CD1c-positive myeloid dendritic cell (primary cell): Measurements from ENCODE around the gene WDR48.
"Not testable (repeated sequence)": the region's sequence is repeated elsewhere in the genome, so short reads cannot be mapped to it uniquely, and the experiment has no call there.

Experiments
- DNase-seq: peaks from one replicate; pipeline ENCODE4 v3.0.0-alpha.2; 2016; ENCODE audit errors: extremely low spot score

The WDR48 gene

DNA sequence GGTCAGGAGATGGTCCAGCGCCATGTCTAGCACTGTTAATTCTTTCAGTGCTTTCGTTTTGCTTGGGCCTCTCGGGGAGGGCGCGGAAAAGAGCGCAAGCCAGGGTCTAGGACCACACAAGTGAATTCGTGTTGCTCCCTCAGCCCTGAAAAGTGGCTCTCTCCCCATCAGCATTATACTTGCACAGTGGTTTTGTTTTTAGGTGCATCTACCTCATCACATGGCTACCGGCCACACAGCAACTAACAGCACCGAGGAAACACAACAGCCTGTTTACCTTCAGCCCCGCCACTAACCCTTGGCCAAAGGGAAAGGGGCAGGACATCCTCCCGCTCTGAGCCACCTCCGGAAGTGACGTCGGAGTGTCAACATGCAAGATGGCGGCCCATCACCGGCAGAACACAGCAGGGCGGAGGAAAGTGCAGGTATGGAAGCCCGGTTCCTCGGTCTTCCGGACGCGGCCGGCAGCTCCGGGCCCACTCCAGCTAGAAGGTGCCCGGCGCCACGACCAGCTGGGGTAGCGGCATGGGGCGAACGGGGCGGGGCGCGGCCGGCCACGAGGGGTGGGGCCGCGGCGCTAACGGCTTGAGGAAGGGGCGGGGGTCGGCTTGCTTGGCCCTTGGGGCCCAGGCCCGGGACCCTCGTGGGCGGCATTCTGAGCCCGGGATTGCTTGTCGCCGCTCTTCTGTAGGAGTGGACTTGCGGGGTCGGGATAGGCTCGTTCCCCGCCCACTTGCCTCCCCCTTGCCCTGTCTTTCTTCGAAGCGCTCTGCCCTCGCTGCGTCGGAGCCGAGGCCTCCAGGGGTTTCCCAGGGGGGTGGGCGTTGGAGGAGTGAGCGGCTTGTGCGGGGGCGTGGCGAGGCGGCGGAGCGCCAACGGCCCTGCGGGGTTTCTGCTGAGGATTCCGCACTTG lies at the start of gene WDR48, which contains the start of gene SCN11A:
WDR48 (plus strand) TSS at position 368 of the 913 bp plus-strand sequence; CDS start at position 378, 10 bp downstream.
SCN11A (minus strand) TSS at position 296 of the 913 bp plus-strand sequence. CDS start 101,582 bp downstream, outside the sequence.
- DNase-seq = peak; percentile 94

DNA sequence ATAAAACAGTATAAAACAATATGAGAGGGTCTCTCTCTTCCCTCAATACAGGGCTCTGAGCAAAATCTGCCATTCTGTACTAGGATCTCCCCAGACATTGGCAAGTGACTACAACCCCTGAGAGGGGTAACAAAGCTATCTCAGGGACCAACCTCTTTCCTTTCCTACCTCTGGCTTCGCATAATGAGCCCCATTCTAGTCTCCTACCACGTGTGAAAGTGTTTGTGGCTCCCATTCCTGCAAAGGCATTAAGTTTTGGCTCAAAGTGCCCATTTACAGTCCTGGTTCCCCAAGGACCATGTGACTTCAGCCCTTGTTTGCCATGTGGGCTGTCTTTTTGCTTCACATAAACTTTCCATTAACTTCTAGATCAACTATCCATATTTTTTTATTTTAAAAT lies 46.5 kb upstream of the WDR48 start:
- DNase-seq = no peak

DNA sequence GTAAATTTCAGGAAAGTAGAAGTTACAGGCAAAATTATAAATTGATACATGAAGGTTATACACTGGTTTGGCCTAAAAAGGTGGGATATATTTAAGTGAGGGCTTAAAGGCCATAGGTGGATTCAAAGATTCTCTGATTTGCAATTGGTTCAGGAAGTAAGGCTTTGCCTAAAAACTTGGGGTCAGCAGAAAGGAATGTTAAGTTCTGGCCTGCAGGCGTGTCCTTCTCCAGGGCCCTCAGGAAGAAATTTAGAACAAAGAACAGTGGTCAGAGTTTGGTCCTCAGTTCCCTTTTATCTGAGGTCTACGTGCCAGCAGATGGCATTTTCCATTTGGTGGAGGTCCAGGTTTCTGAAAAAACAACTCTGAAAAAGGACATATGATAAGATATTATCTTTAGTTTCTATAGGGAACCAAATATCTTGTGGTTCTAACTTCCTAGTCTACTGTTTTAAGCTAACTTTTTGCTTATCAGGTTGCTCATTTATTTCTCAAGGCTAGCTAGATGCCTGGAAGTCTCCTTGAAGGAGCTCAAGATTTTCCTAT lies 40.6 kb upstream of the WDR48 start:
- peak; percentile 22 for DNase-seq

DNA sequence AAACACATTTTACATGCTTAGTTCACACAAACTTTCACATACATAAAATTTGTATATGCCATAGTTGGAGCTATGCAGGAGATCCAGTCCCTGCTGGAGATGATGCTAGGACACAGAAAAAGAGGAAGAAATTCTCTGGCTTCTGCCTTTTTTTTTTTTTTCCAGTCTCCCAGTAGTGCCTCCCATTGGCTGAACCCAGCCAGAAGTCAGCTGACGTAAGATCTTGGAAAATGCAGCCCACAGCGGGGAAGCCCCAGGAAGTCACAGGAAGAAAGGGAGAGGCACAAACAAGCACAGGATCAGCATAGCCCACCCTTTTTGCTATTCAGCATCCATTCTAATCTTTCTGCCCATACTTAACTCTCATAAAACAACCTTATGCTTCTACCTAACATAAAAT lies 38.5 kb upstream of the WDR48 start:
- DNase-seq = peak; percentile 11

DNA sequence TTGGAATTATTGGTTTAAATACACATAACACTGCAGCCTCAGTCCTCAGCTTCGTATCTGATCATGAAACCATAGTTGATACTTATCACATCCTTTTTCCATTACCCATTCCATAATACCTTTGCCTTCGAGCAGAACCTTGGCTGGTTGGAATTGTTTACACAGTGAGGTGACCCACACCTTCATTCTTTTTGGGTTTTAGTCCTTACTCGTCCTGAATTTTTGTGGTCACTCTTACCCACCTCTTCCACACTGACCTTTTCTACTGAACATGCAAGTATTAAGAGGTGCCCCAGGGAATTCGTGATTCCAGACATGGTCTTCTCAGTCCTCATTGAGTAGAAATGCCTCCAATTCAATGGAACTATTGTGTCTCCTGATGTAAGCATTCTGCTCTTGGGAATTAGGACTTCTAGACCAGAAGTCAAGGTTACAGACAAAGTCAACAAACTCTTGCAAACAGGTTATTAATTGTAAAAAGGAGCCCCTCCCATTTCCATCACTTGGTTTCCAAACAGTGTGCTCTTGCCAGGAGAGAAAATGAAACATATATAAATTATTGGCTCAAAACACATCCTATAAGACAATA lies 37.8 kb upstream of the WDR48 start:
- no peak for DNase-seq

DNA sequence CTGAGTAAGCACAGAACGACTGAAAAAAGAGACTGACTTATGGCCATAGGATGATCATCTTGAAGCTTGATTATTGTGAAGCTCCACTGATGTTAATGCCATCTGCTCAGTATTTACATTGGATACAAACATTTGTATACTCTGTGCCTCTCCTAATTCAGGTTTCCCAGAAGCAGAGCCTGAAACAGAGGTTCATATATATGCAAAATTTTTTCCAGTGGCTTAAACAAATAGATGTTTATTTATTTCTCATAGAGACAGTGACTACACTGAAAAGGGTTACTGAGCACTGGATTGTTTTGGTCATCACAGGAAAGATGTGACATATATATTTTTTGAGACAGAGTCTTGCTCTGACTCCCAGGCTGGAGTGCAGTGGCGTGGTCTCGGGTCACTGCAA lies 36.4 kb upstream of the WDR48 start:
- DNase-seq = no peak

DNA sequence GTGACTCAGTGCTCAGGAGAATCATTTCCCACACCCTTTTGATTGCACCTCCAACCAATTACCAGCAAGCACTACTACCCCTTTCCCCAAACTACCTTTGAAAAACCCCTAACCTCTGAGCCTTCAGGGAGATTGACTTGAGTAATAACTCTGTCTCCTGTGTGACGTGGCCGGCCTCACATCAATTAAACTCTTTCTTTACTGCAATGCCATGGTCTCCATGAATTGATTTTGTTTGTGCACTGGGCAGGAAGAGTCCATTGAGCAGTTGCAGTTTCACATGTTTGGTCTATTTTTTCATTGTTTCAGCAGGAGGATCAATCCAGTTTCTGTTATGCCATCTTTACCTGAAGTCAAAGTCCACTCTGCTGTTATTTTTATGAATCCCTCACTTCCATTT lies 32.5 kb upstream of the WDR48 start:
- no peak for DNase-seq

DNA sequence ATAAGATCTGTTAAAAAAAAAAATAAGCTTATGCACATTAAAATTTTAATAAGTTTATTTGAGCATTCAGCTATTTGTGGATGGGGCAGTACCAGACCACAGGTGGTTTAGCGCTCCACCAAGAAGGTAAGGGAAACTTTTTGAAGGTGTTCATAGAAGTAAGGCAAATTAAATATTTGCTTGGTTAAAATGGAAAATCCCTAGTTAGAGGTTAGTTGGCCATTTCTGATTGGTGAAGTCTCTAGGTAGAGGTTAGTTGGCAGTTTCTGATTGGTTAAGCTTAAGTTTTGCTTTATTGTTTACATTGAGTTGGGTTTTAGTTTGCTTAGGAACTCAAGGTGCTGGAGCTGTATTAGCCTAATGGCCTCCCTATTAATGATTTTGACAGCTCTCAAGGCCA lies 30.8 kb upstream of the WDR48 start:
- DNase-seq = no peak

DNA sequence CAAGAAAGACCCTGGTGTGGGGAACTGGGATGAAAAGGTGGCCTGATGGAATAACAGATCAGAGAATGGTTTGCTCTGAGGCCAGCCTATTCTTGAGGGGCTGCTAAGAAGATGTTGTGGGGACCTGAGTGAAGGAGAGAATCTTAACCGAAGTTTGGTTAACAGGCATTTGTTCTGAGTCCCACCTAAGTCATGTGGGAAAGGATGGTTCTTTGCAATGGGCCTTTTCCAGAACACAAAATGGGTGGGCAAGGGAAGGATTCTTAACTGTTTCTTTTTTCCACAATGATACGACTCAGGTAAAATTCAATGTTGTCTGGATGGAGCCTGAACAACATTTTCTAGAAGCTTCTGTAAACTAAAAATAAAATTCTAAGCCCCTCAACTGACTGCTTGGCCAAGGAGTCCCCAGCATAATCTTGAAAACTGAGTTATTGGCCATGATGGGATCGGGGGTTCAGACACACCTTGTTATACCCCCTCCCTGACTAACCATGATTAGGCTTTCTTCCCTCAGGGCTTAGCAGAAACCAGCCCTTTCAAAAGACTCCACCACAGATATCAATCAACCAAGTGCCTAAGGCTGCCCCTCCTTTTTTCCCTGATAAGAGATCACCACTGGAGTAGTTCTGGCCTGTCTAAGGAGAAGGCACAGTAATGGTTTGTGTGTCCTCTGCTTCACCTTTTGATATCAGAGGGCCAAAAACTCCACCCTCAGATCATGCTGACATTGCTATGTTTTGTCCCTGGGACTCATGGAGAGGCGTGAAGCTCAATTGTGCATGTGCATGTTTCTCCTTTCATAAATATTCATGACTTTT lies 30.1 kb upstream of the WDR48 start:
- no peak for DNase-seq

DNA sequence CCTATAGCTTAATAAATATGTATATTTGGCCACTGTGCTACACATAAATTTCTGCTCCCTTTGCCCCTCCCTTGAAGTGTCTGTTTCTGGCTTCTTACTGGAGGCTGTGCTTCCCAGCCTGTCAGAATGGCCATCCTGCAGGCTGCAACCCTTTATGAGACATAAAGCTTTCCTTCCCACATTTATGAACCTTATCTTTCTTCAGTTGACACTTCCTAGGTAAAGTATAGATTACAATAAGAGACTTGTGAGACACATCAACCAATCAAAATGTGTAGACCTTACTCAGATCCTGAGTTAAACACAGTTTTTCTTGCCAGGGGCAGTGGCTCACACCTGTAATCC lies 29.6 kb upstream of the WDR48 start:
- no peak for DNase-seq

DNA sequence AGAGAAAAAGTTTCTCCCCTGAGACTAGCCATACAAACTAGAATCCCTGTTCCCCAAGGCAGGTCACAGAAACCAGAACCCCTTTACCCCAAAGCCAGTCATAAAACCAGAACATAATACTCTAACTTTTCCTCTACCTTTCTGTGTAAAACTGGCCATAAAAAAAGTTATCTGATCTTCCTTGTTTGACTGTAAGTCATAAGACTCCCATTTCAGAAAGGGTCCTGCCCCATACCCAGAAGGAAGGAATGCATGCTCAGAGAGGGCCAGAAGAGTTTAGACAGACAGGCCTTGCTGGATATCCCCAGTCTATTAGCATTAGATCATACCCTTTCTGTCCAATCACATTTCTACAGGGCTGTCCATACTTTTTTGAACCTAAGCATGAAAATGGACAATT lies 27.3 kb upstream of the WDR48 start:
- DNase-seq = no peak

DNA sequence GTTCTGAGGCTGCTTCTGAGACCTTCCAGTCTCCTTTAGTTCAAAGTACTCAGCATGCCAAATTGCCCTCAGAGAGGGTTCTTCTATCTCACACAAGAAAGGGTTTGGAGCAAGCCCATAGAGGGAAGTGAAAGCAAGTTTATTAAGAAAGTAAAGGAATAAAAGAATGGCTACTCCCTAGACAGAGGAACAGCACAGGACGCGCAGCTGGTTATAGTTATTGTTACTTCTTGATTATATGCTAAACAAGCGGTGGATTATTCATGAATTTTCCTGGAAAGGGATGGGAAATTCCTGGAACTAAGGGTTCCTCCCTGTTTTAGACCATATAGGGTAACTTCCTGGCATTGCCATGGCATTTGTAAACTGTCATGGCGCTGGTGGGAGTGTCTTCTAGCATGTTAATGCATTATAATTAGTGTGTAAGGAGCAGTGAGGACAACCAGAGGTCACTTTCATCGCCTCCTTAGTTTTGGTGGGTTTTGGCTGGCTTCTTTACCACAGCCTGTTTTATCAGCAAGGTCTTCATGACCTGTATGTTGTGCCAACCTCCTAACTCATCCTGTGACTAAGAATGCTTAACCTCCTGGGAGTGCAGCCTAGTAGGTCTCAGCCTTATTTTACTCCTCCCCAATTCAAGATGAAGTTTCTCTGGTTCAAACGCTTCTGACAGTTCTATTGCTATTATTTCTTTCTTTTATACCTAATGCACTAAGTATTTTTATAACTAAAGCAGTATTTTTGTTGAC lies 26.4 kb upstream of the WDR48 start:
- DNase-seq = peak; percentile 56

DNA sequence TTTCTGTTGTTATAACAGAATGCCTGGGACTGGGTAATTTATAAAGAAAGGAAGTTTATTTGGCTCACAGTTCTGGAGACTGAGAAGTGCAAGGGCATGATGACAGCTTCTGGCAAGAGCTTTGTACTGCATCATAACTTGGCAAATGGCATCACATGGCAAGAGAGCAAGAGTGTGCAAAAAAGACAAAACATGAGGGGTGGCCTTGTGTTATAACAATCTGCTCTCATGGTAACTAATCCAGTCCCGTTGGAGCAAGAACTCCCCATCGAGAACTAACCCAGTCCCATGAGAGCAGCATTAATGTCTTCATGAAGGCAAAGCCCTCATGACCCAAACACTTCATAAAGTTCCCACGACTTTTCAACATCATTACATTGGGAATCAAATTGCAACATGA lies 23.3 kb upstream of the WDR48 start:
- DNase-seq = no peak

DNA sequence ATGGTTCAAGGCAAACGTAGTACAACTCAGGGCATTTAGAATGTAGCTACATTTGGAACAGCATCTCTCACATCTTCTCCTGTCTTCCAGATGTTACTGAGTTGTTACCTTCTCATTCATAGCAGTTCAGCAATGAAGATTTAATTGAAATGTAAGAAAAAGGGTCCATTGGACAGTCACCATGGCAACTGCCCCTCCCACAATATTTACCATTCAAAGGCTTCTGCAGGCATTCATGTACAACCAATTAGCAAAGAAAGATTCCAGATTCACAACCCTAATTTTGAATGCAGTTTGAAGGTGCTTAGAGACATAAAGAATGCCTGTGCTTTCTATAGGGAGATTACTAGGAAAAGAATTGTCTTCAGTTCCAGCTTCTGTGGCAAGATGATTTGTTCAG lies 22.3 kb upstream of the WDR48 start:
- DNase-seq = no peak

DNA sequence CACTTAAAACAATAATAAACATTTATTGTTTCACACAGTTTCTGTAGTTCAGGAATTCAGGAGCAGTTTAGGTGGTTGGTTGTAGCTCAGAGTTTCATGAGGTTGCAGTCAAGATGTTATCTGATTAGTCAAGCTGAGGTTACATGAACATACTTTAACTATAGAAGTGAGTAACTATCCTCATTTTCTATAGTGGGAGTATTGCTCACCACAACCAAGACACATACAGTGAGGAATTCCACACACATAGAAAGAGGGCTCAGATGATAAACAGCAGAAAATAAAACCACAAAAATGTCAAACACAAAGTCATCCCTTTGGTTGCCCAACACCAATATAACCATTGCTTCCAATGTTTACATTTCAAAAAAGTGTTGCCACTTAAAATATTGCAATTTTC lies 13.7 kb upstream of the WDR48 start:
- DNase-seq = no peak

DNA sequence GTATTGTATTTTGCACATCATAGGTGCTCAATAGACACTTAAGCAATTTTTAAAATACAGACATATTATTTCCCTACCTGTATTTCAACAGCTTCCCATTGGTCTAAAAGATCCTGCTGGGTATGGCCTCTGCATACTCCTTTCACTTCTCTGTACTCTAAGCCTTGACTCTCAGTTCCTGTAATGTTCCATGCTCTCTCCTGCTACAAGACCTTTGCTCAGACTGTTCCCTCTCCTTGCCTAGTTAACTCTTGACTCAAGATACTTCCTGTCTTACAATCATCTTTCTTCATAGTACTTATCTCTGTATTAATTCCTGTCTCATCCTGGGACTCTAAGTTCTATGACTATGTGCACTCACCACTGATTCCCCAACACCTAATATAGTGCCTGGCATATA lies 1.8 kb upstream of the WDR48 start:
- peak; percentile 85 for DNase-seq

DNA sequence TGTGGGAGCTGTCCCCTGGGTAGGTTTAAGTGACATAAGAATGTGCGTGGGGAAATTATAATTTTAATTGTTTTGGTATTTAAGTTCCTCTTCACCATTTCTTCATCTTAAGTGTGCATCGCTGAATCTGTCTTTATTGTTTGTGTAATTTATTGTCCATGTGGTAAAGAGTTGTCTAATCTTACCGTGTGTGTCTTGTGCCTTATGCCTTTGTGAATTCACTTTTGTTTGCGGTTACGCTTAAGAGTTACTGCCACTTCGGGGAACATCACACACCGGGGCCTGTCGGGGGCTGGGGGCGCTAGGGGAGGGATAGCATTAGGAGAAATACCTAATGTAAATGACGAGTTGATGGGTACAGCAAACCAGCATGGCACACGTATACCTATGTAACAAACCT lies 767 bp downstream of the WDR48 start:
- DNase-seq = no peak

DNA sequence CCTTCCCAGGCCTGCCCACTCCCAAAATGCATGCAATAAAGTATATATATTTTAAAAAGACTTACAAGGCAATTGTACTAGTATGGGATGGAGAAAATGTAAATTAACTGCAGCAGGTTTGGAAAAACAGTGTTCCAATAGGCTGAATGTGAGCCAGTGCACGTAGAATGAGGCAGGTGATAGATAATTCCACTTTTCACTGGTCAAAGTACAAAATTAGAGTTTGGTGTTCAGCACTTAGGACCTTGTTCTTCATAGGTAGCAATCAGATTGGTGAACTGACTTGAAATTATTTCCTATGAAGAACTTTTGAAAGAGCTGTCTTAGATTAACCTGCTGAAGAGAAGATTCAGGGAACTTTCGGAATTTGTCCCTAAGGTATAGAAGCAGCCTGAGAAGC lies 1.9 kb downstream of the WDR48 start:
- DNase-seq = no peak

DNA sequence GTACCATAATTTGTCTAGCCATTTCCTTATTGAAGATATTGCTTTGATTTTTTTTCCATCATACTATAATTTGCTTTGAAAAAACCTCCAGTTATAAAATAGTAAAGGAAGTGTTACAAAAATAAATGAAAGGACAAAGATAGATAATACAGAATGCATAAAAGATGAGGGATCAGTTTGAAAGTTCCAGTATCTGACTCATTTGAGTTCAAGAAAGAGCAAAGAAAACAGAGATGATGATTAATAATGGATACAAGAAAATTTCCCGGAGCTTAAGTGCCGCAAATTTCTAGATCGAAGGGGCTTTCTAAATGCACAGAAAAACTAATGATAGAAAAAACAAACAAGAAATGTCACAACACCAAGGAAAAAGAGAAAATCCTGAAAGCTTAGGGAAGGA lies 4.3 kb downstream of the WDR48 start:
- DNase-seq = no peak

DNA sequence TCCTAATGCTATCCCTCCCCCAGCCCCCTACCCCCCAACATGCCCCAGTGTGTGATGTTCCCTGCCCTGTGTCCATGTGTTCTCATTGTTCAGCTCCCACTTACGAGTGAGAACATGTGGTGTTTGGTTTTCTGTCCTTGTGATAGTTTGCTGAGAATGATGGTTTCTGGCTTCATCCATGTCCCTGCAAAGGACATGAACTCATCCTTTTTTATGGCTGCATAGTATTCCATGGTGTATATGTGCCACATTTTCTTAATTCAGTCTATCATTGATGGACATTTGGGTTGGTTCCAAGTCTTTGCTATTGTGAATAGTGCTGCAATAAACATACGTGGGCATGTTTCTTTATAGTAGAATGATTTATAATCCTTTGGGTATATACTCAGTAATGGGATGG lies 9.4 kb downstream of the WDR48 start:
- DNase-seq = not testable (repeated sequence)

DNA sequence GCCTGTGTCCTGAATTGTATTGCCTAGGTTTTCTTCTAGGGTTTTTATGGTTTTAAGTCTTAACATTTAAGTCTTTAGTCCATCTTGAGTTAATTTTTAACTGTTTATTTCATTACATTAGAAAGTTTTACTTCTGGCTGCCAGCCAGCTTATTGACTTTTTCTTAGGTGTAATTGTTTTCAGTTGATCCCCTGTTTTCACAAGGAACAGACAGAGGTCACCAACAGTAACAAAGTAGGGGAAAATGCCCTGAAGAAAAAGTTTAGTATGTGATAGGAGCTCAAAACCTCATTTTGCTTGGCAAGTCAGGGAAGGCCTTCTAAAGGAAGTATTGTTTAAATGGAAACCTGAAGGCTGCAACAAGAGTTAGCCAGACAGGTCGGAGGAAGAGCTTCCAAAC lies 10.4 kb downstream of the WDR48 start:
- no peak for DNase-seq

DNA sequence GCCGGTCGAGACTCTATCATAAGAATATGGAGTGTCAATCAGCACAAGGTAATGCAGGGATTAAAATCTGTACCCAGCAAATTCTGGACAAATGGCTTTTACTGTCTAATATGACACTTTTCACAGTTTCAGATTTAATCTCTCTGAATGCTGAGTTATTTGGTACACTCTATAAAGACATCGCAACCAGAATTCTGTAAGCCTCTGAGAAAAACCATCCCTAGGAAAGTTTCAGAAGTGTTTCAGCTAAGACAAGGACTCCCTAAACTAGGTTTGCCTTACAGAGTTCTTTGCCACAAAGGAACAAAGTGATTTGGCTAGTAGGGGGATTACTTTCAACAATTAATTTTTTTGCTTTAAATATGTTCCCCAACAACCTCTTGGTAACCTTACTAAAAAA lies 11.3 kb downstream of the WDR48 start:
- no peak for DNase-seq
